ENCODE data around the gene WRNIP1.

Gene WRNIP1

GRCh38 chr6:2725364-2725988 is 39.7 kb upstream of the WRNIP1 start:
- TF ChIP-seq ZFX (IDR thresholded peaks at IDR 0.05) (no peak), CTCF (conservative IDR thresholded peaks at IDR 0.05) (no peak)
- H3K27ac ChIP-seq = no peak overlapping the region

GRCh38 chr6:2725999-2726567 is 39.1 kb upstream of the WRNIP1 start:
- no peak overlapping the region for H3K27ac ChIP-seq
- TF ChIP-seq ZFX (IDR thresholded peaks at IDR 0.05) = no peak
- TF ChIP-seq CTCF (conservative IDR thresholded peaks at IDR 0.05) = no peak

- no peak for TF ChIP-seq ZFX (IDR thresholded peaks at IDR 0.05)
- TF ChIP-seq CTCF (conservative IDR thresholded peaks at IDR 0.05) = no peak
- H3K27ac ChIP-seq = no peak overlapping the region
These were observed 35.3 kb upstream of the WRNIP1 start for GRCh38 chr6:2729921-2730320.

DNA sequence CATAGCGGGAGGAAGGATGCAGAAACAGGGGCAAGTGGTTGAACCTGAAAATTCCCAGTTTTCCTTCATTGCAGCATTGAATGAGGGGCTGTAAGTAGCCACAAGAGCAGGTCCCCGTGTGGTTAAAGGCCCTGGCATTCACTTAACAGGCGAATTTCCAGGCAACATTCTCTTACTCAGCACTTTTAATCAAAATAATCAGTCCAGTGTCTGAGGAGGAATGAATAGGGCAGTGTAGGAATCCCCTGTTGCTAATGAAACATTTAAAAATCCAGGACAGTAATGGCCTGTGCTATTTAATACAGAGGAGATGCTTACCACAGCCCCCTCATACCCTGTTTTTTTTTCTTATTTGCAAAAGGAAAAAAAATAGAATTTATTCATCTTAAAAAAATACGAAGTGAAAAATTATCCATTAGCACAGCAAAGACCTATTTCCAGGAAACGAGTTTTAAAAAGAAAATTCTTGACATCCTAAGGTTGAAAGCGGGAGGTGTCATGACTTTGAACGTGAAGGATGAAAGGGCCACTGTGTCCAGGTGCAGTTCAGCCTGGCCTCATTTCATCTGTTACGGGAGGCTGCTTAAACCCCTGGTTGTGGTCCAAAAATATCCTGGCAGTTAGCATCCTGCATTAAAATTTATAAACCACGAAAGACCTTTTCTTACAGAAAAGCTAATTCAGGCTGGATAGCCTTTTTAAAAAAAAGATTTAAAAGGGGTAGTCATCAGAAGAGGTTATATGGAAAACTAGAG is 34.7 kb upstream of the WRNIP1 start:
- TF ChIP-seq CTCF (conservative IDR thresholded peaks at IDR 0.05) = no peak
- no peak for TF ChIP-seq ZFX (IDR thresholded peaks at IDR 0.05)
- H3K27ac ChIP-seq = no peak overlapping the region

GRCh38 chr6:2731281-2731909 is 33.8 kb upstream of the WRNIP1 start:
- TF ChIP-seq CTCF (conservative IDR thresholded peaks at IDR 0.05) (no peak), ZFX (IDR thresholded peaks at IDR 0.05) (no peak)
- no peak overlapping the region for H3K27ac ChIP-seq

DNA sequence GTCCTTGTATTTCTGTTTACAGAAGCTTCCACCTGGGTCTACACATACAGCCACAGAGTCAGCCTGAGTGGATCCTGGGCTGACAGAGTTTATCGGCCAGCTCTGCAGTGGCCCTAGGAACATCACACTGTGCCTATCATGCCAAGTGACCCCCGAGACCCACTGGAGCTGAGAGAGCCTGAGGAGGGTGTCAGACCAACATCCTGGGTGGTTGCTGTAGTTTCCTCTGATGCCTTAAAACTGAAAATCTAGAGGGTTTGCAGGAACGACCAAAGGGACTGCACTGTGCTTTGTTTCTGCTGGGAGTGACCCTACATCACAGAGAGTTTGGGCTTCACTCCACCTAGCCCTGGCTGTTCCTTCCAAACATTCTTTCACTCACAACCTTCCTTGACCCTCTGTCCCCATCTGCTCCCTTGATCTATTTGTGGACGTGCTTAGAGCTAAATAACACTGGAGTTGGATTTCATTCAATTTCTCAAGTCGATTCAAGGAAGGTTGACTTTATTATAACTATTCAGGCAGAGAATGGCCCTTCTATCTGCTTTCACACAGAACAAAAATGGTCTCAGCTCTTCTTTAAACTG is 32.6 kb upstream of the WRNIP1 start:
- no peak for TF ChIP-seq ZFX (IDR thresholded peaks at IDR 0.05)
- TF ChIP-seq CTCF (conservative IDR thresholded peaks at IDR 0.05) = no peak
- H3K27ac ChIP-seq = no peak overlapping the region

All from C4-2B (cell line).